Stimulated activated CD4-positive, alpha-beta T cell treated with anti-CD3 and anti-CD28 coated beads, Interleukin-15, amount 100 ng/mL, for 1 hour (primary cell): ENCODE measurements around the gene DCTN4.
A peak's percentile ranks its signal among the peaks of the same experiment; 100 is the strongest.
"Not testable (repeated sequence)": the region's sequence is repeated elsewhere in the genome, so short reads cannot be mapped to it uniquely, and the experiment has no call there.

ENCODE experiments used
- DNase-seq, 2 donors: peaks; one replicate each; pipeline ENCODE4 v3.0.0-alpha.2; 2020; ENCODE audit warnings: low read depth in 1 of 2, low spot score in 1 of 2

Gene DCTN4

GRCh38 chr5:150742455-150743141, 16.2 kb downstream of the DCTN4 start:
- not testable (repeated sequence) for DNase-seq

- DNase-seq = no peak
Observed at GRCh38 chr5:150740992-150741391, 17.8 kb downstream of the DCTN4 start.

- DNase-seq = no peak
Observed at GRCh38 chr5:150738862-150739261, 20.0 kb downstream of the DCTN4 start.

GRCh38 chr5:150734579-150735384, 24.0 kb downstream of the DCTN4 start:
- no peak for DNase-seq

- no peak for DNase-seq
Observed at GRCh38 chr5:150731669-150732242, 27.1 kb downstream of the DCTN4 start.

GRCh38 chr5:150729859-150730258, 29.0 kb downstream of the DCTN4 start:
- no peak for DNase-seq

GRCh38 chr5:150723845-150724244, 35.0 kb downstream of the DCTN4 start:
- DNase-seq = no peak

GRCh38 chr5:150710165-150710564, 48.7 kb downstream of the DCTN4 start:
- DNase-seq = no peak

- no peak for DNase-seq
Observed at GRCh38 chr5:150706776-150707390, 51.9 kb downstream of the DCTN4 start.

- no peak for DNase-seq
Observed at GRCh38 chr5:150703762-150704161, 55.1 kb downstream of the DCTN4 start.

- peak; percentile 77 to 86 for DNase-seq
Observed at GRCh38 chr5:150700594-150701377, 58.0 kb downstream of the DCTN4 start, which contains the start of gene RBM22. Gene RBM22 (minus strand): TSS chr5:150701062. CDS start chr5:150700985, 77 bp downstream.

GRCh38 chr5:150700246-150700593, 58.6 kb downstream of the DCTN4 start:
- DNase-seq = no peak

GRCh38 chr5:150694612-150695011, 64.2 kb downstream of the DCTN4 start:
- no peak for DNase-seq

GRCh38 chr5:150692276-150692675, 66.5 kb downstream of the DCTN4 start:
- no peak for DNase-seq

GRCh38 chr5:150690760-150691159, 68.1 kb downstream of the DCTN4 start:
- DNase-seq = no peak

- no peak for DNase-seq
Observed at GRCh38 chr5:150689120-150689519, 69.7 kb downstream of the DCTN4 start.

GRCh38 chr5:150676578-150676977, 82.2 kb downstream of the DCTN4 start:
- DNase-seq = no peak

- DNase-seq = no peak
Observed at GRCh38 chr5:150675069-150675468, 83.7 kb downstream of the DCTN4 start.

- DNase-seq = no peak
Observed at GRCh38 chr5:150674341-150674821, 84.4 kb downstream of the DCTN4 start.

- no peak for DNase-seq
Observed at GRCh38 chr5:150672884-150673275, 85.9 kb downstream of the DCTN4 start.
